Measurements from ENCODE around the gene UBLCP1. TPM values are rescaled to one million over a fixed set of nuclear protein-coding genes. Genes with fewer than 3 reads are reported as not detected.
A peak's percentile ranks its signal among the peaks of the same experiment; 100 is the strongest.
"Not testable (repeated sequence)": the region's sequence is repeated elsewhere in the genome, so short reads cannot be mapped to it uniquely, and the experiment has no call there.

The UBLCP1 gene
- total RNA-seq, 4 donors from 2014 or later: 17.7 to 20.9 (median 18.8) TPM

GRCh38 chr5:159263569-159263905 is 447 bp downstream of the UBLCP1 start:
- H3K27me3 ChIP-seq: no peaks in the 10 kb centered on the region
- H3K4me3 ChIP-seq: peak overlapping the region; percentile 75
- no peaks in the 10 kb centered on the region for H3K9me3 ChIP-seq
- peaks cover 21% of the 10 kb centered on the region for H3K4me1 ChIP-seq
- H3K36me3 ChIP-seq: no peaks in the 10 kb centered on the region
- TF ChIP-seq EP300 (IDR thresholded peaks at IDR 0.05): no peak
- TF ChIP-seq CTCF (IDR thresholded peaks at IDR 0.05): no peak
- no peak for TF ChIP-seq POLR2A (IDR thresholded peaks at IDR 0.05)
- TF ChIP-seq POLR2AphosphoS5 (IDR thresholded peaks at IDR 0.05): no peak
- peak overlapping the region; percentile 92 for H3K27ac ChIP-seq
- DNase-seq (ENCODE audit: low spot score in 2 of 2): no peak
- 2% methylated on average over 10 of the region's 10 CpGs for WGBS

- Histone ChIP-seq H3K4me1 (peaks cover 21% of the 10 kb centered on the region), H3K36me3 (peaks cover 13% of the 10 kb centered on the region)
- H3K9me3 ChIP-seq; H3K27me3 ChIP-seq; H3K27ac ChIP-seq; DNase-seq (ENCODE audit: low spot score in 2 of 2); H3K4me3 ChIP-seq: not testable (repeated sequence)
- 95% methylated on average over 2 of the region's 2 CpGs for WGBS
These were observed 3.7 kb downstream of the UBLCP1 start for GRCh38 chr5:159266764-159267163.

- Histone ChIP-seq H3K4me1 (peaks cover 3% of the 10 kb centered on the region), H3K9me3 (no peaks in the 10 kb centered on the region), H3K36me3 (peaks cover 30% of the 10 kb centered on the region), H3K27ac (no peak overlapping the region), H3K27me3 (no peaks in the 10 kb centered on the region), H3K4me3 (no peak overlapping the region)
- DNase-seq (ENCODE audit: low spot score in 2 of 2): no peak
- TF ChIP-seq CTCF (IDR thresholded peaks at IDR 0.05) (no peak), POLR2A (IDR thresholded peaks at IDR 0.05) (no peak), EP300 (IDR thresholded peaks at IDR 0.05) (no peak), POLR2AphosphoS5 (IDR thresholded peaks at IDR 0.05) (no peak)
- 86% methylated on average over 2 of the region's 2 CpGs for WGBS
These were observed 6.6 kb downstream of the UBLCP1 start for GRCh38 chr5:159269723-159270122.

- DNase-seq (ENCODE audit: low spot score in 2 of 2): no peak
- no peaks in the 10 kb centered on the region for H3K27me3 ChIP-seq
- no peak overlapping the region for H3K27ac ChIP-seq
- TF ChIP-seq EP300 (IDR thresholded peaks at IDR 0.05) (no peak), POLR2AphosphoS5 (IDR thresholded peaks at IDR 0.05) (no peak), CTCF (IDR thresholded peaks at IDR 0.05) (no peak), POLR2A (IDR thresholded peaks at IDR 0.05) (no peak)
- no peaks in the 10 kb centered on the region for H3K4me1 ChIP-seq
- H3K36me3 ChIP-seq: peaks cover 48% of the 10 kb centered on the region
- no peak overlapping the region for H3K4me3 ChIP-seq
- no peaks in the 10 kb centered on the region for H3K9me3 ChIP-seq
These were observed 10.8 kb downstream of the UBLCP1 start for GRCh38 chr5:159273923-159274322.

GRCh38 chr5:159274676-159275075 is 11.6 kb downstream of the UBLCP1 start:
- H3K27ac ChIP-seq: no peak overlapping the region
- H3K27me3 ChIP-seq: no peaks in the 10 kb centered on the region
- H3K36me3 ChIP-seq: peaks cover 51% of the 10 kb centered on the region
- no peak overlapping the region for H3K4me3 ChIP-seq
- H3K9me3 ChIP-seq: no peaks in the 10 kb centered on the region
- TF ChIP-seq CTCF (IDR thresholded peaks at IDR 0.05) (no peak), EP300 (IDR thresholded peaks at IDR 0.05) (no peak), POLR2A (IDR thresholded peaks at IDR 0.05) (no peak), POLR2AphosphoS5 (IDR thresholded peaks at IDR 0.05) (no peak)
- no peaks in the 10 kb centered on the region for H3K4me1 ChIP-seq
- no peak for DNase-seq (ENCODE audit: low spot score in 2 of 2)

GRCh38 chr5:159286420-159287035 is 23.4 kb downstream of the UBLCP1 start:
- TF ChIP-seq EP300 (IDR thresholded peaks at IDR 0.05) (no peak), CTCF (IDR thresholded peaks at IDR 0.05) (peak; percentile 10 to 25)
- no peak for DNase-seq (ENCODE audit: low spot score in 2 of 2)
- Histone ChIP-seq H3K27me3 (no peaks in the 10 kb centered on the region), H3K27ac (no peak overlapping the region), H3K36me3 (peaks cover 3% of the 10 kb centered on the region), H3K4me3 (no peak overlapping the region), H3K9me3 (no peaks in the 10 kb centered on the region), H3K4me1 (no peaks in the 10 kb centered on the region)
- 47% methylated on average over 8 of the region's 8 CpGs for WGBS
